Measurements from ENCODE around the gene PROCR. TPM values are rescaled to one million over a fixed set of nuclear protein-coding genes. Genes with fewer than 3 reads are reported as not detected.
"Not testable (repeated sequence)": the region's sequence is repeated elsewhere in the genome, so short reads cannot be mapped to it uniquely, and the experiment has no call there.

The PROCR gene
- total and polyA plus RNA-seq, 10 of the 15 experiments (the other 5 are each of a cell fraction or from before 2014, with no cell fraction given): 0.12 to 0.78 (median 0.35) TPM; not detected in 2

DNA sequence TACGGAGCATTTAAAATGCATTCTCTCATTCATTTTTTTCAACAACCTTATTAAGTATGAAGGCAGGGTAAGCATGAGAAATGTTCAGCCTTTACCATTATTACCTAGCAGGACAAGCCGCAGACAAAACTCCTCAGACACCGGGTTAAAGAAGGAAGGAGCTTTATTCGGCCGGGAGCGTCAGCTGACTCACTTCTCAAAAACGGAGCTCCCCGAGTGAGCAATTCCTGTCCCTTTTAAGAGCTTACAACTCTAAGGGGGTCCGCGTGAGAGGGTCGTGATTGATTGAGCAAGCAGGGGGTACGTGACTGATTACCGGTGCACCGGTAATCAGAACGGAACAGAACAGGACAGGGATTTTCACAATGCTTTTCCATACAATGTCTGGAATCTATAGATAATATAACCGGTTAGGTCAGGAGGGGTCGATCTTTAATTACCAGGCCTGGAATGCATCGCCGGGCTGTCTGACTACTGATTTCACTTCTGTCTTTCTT, 24.2 kb upstream of the PROCR start:
- H3K4me1 ChIP-seq (ENCODE audit: control insufficient read depth, insufficient read depth, low read length): peaks cover 13% of the 10 kb centered on the region
- H2AFZ ChIP-seq (ENCODE audit: control insufficient read depth, low read depth, low read length): peak overlapping the region; percentile 100
- SMC1A ChIA-PET (ENCODE audit: uncharacterized antibody, unreplicated experiment): interaction anchor here (0.6 to 2.2 kb wide), 6 partner anchors 15 to 273 kb away, joined by 3 to 13 read pairs (median 4); partner anchors contain the start of gene EIF6
- peak overlapping the region; percentile 69 for H3K27ac ChIP-seq (ENCODE audit: control insufficient read depth, insufficient read depth)
- in situ Hi-C loops (cut with MboI) (loop anchor here (5.0 to 10.0 kb wide), 2 partner anchors 120 to 297 kb away; no protein-coding TSS in a partner anchor), intact Hi-C loops (cut with micrococcal nuclease; ENCODE audit: unreplicated experiment) (loop anchor here (10.0 kb wide), 1 partner anchor 297 kb away; no protein-coding TSS in a partner anchor)
- H3K9me3 ChIP-seq (replicated peaks; ENCODE audit: control insufficient read depth, insufficient read depth, low read length); DNase-seq (ENCODE audit: low read depth, low spot score); H3K27me3 ChIP-seq (replicated peaks in 1 of 2; ENCODE audit: control insufficient read depth in 2 of 2, insufficient read depth in 2 of 2, low read length in 1 of 2); FAIRE-seq; H4K20me1 ChIP-seq (ENCODE audit: control insufficient read depth, insufficient read depth); H3K36me3 ChIP-seq (ENCODE audit: control insufficient read depth in 2 of 2, insufficient read depth in 2 of 2, low read length in 1 of 2): not testable (repeated sequence)
- peak overlapping the region; percentile 91 for H3K9ac ChIP-seq (ENCODE audit: control insufficient read depth, insufficient read depth, low read length)
- CTCF ChIA-PET: interaction anchor here (0.7 to 5.7 kb wide), 12 partner anchors 47 to 300 kb away, joined by 3 to 98 read pairs (median 5); partner anchors contain the start of genes ACSS2, GGT7 and TRPC4AP
- peak; percentile 63 for TF ChIP-seq RAD51 (IDR thresholded peaks at IDR 0.05)
- peak overlapping the region; percentile 65 for H3K4me2 ChIP-seq (ENCODE audit: control insufficient read depth, insufficient read depth)
- TSS peak; percentile 91 for BruUV-seq (replicated peaks)
- POLR2A ChIA-PET: interaction anchor here (0.6 to 1.2 kb wide), 3 partner anchors 18 to 272 kb away, joined by 3 to 8 read pairs (median 4); partner anchors contain the start of genes ACSS2 and MMP24OS
- peak overlapping the region; percentile 88 for H3K4me3 ChIP-seq
- peaks cover 11% of the 10 kb centered on the region for H3K79me2 ChIP-seq (ENCODE audit: control insufficient read depth, insufficient read depth, low read length)
- peak; percentile 27 for ATAC-seq
- WGBS (ENCODE audit: insufficient coverage, insufficient replicate concordance, low lambda C conversion rate, missing lambda C conversion rate): under 1% methylated on average over 19 of the region's 19 CpGs
- RAD21 ChIA-PET (ENCODE audit: unreplicated experiment): interaction anchor here (0.8 to 3.3 kb wide), 6 partner anchors 18 to 308 kb away, joined by 3 to 10 read pairs (median 6); partner anchors contain the start of genes CEP250, GSS and MYH7B

DNA sequence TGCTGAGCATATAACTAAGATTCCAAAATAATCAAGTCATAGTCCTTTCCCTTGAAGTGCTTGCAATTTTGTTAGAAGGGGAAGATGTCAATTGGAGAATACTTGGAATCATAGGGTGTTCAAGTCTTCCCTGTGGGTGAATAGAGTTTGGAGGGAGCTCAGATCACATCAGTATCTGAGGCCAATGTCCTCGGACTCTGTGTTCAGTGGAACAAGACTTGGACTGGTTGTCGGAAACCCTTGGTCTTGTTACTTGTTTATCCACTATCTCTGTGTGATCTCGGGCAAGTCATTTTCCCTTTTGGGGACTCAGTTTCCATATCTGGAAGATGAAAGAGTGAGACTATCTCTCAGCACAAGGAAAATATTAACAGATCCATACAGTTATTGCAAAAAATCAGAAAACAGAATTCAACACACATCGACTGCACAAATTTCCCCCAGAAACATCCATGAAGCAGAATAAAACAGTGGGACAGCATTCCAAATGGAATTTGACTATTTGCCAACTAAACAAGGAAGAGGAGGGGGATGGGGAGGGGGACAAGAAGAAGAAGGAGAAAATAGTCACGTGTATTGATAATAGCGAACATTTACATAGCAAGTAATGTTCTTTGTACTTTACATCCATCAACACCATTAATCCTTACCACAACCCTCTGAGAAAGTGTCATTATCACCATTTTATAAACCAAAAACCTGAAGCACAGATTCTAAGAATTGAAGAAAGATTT, 20.9 kb upstream of the PROCR start:
- H3K27me3 ChIP-seq (replicated peaks in 1 of 2; ENCODE audit: control insufficient read depth in 2 of 2, insufficient read depth in 2 of 2, low read length in 1 of 2): no peaks in the 10 kb centered on the region
- TF ChIP-seq NFYB (IDR thresholded peaks at IDR 0.05; ENCODE audit: insufficient read depth, low read depth, low read length) (no peak), RCOR1 (conservative IDR thresholded peaks at IDR 0.05; ENCODE audit: low read depth, low read length) (no peak)
- H3K4me3 ChIP-seq: no peak overlapping the region
- no peaks in the 10 kb centered on the region for H3K9me3 ChIP-seq (replicated peaks; ENCODE audit: control insufficient read depth, insufficient read depth, low read length)
- no TSS peak for BruUV-seq (replicated peaks)
- ChIA-PET CTCF (no interaction called here), RAD21 (ENCODE audit: unreplicated experiment) (no interaction called here), SMC1A (ENCODE audit: uncharacterized antibody, unreplicated experiment) (no interaction called here), POLR2A (no interaction called here)
- H4K20me1 ChIP-seq (ENCODE audit: control insufficient read depth, insufficient read depth): no peaks in the 10 kb centered on the region
- no peak overlapping the region for H2AFZ ChIP-seq (ENCODE audit: control insufficient read depth, low read depth, low read length)
- H3K4me1 ChIP-seq (ENCODE audit: control insufficient read depth, insufficient read depth, low read length): no peaks in the 10 kb centered on the region
- WGBS (ENCODE audit: insufficient coverage, insufficient replicate concordance, low lambda C conversion rate, missing lambda C conversion rate): 81% methylated on average over 6 of the region's 6 CpGs
- DNase-seq (ENCODE audit: low read depth, low spot score) (no peak), ATAC-seq (no peak), FAIRE-seq (no peak)
- in situ Hi-C loops (cut with MboI): no loop called here
- H3K27ac ChIP-seq (ENCODE audit: control insufficient read depth, insufficient read depth): no peak overlapping the region
- intact Hi-C loops (cut with micrococcal nuclease; ENCODE audit: unreplicated experiment): no loop called here
- peaks cover 10% of the 10 kb centered on the region for H3K79me2 ChIP-seq (ENCODE audit: control insufficient read depth, insufficient read depth, low read length)
- no peak overlapping the region for H3K9ac ChIP-seq (ENCODE audit: control insufficient read depth, insufficient read depth, low read length)
- H3K4me2 ChIP-seq (ENCODE audit: control insufficient read depth, insufficient read depth): no peak overlapping the region
- H3K36me3 ChIP-seq (ENCODE audit: control insufficient read depth in 2 of 2, insufficient read depth in 2 of 2, low read length in 1 of 2): no peaks in the 10 kb centered on the region

Measured in GM12878 (cell line).